Smooth muscle cell (in vitro differentiated cells): ENCODE data around the gene L2HGDH. TPM values are rescaled to one million over a fixed set of nuclear protein-coding genes. Genes with fewer than 3 reads are reported as not detected.

Source experiments
- DNase-seq: peaks from one replicate; lab custom pipeline; 2025; ENCODE audit not compliant: unreplicated experiment; lab: John Stamatoyannopoulos, UW
- H2AFZ ChIP-seq: fragments of 200-600 bp; sonication (generic); 2 replicates; pipeline ENCODE4 v1.6.0; 2016; ENCODE audit warnings: antibody characterized with exemption, low read depth, mild to moderate bottlenecking
- H3F3A ChIP-seq: fragments of 200-600 bp; sonication (generic); 2 replicates; pipeline ENCODE4 v1.6.0; 2017; ENCODE audit warnings: antibody characterized with exemption, low read depth
- H3K27ac ChIP-seq: fragments of 200-600 bp; sonication (generic); 2 replicates; pipeline ENCODE4 v1.5.1; 2016; ENCODE audit warnings: low read depth, mild to moderate bottlenecking
- H3K27me3 ChIP-seq: fragments of 200-600 bp; sonication (generic); 2 replicates; pipeline ENCODE4 v1.6.1; 2016; ENCODE audit warnings: low read depth, mild to moderate bottlenecking
- H3K36me3 ChIP-seq: fragments of 200-600 bp; sonication (generic); 2 replicates; pipeline ENCODE4 v1.5.1; 2016; ENCODE audit warnings: low read depth
- H3K4me1 ChIP-seq: fragments of 200-600 bp; sonication (generic); 2 replicates; pipeline ENCODE4 v1.5.1; 2016; ENCODE audit warnings: low read depth
- H3K4me2 ChIP-seq: fragments of 200-600 bp; sonication (generic); 2 replicates; pipeline ENCODE4 v1.6.0; 2016; ENCODE audit warnings: mild to moderate bottlenecking
- H3K4me3 ChIP-seq: fragments of 200-600 bp; sonication (generic); 2 replicates; pipeline ENCODE4 v1.5.1; 2016; ENCODE audit warnings: mild to moderate bottlenecking
- H3K79me2 ChIP-seq: fragments of 200-600 bp; sonication (generic); 2 replicates; pipeline ENCODE4 v1.6.0; 2016; ENCODE audit warnings: low read depth, mild to moderate bottlenecking
- H3K9ac ChIP-seq: fragments of 200-600 bp; sonication (generic); 2 replicates; pipeline ENCODE4 v1.6.0; 2016; ENCODE audit warnings: low read depth
- H3K9me3 ChIP-seq: fragments of 200-600 bp; sonication (generic); replicated peaks from 2 replicates; pipeline ENCODE4 v1.5.1; 2016; ENCODE audit warnings: low read depth
- H4K20me1 ChIP-seq: fragments of 200-600 bp; sonication (generic); 2 replicates; pipeline ENCODE4 v1.6.0; 2016; ENCODE audit warnings: low read depth
- CTCF ChIP-seq: fragments of 200-600 bp; sonication (generic); IDR thresholded peaks from 2 replicates; pipeline ENCODE4 v1.5.1; 2017; ENCODE audit warnings: borderline replicate concordance, mild to moderate bottlenecking, antibody characterized with exemption; ENCODE audit not compliant: insufficient read depth, poor library complexity, severe bottlenecking
- WGBS: methylation state at CpG from one replicate; pipeline ENCODE4 v1.1.7; 2016; ENCODE audit warnings: low lambda C conversion rate; 5-methylcytosine and 5-hydroxymethylcytosine counted together
- polyA plus RNA-seq: library from polyadenylated mRNA; unstranded; fragments of >200 nt; fragmentation: Nextera tagmentation; extraction: Ambion mirVana; gene quantifications from 2 replicates; pipeline ENCODE4 v1.2.1, GENCODE V29; 2016
- total RNA-seq: library from RNA; depleted of rRNA; stranded (reverse); fragments of >200 nt; gene quantifications from 2 replicates; pipeline ENCODE4 v1.2.3, GENCODE V29; 2014

Gene L2HGDH
- total and polyA plus RNA-seq, 2 experiments from 2014 or later = 3.0 to 3.5 TPM

- Histone ChIP-seq H3K27ac (no peak overlapping the region), H3K4me2 (no peak overlapping the region), H3F3A (no peaks in the 10 kb centered on the region), H3K9me3 (no peaks in the 10 kb centered on the region), H3K4me3 (no peak overlapping the region), H2AFZ (no peak overlapping the region), H4K20me1 (no peaks in the 10 kb centered on the region), H3K27me3 (no peaks in the 10 kb centered on the region), H3K36me3 (no peaks in the 10 kb centered on the region), H3K4me1 (no peaks in the 10 kb centered on the region), H3K79me2 (no peaks in the 10 kb centered on the region), H3K9ac (no peak overlapping the region)
- 65% methylated on average over 5 of the region's 5 CpGs for WGBS
- DNase-seq = no peak
- no peak for TF ChIP-seq CTCF
These were observed 69.3 kb downstream of the L2HGDH start for GRCh38 chr14:50242566-50243310.

DNA sequence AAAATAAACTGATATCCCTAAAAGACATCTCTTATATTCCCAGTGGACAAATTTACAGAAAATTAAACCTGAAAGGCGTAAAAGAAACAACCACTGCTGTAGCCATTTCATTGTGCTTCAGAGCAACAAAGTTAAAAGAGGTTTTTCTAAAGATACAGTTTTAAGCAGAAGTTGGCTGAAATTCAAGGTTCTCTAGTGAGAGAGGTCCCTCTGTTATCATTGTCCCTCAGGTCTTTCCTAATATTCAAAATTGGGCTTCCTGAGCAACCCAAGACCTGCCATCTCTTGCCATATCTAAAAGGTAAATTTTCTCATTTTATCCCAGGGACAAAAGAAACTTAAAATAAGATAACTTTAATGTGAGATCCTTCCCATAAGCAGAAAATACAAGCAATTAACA is 69.9 kb downstream of the L2HGDH start:
- H3K79me2 ChIP-seq = no peaks in the 10 kb centered on the region
- no peaks in the 10 kb centered on the region for H3K9me3 ChIP-seq
- H3K36me3 ChIP-seq = no peaks in the 10 kb centered on the region
- no peak for DNase-seq
- no peaks in the 10 kb centered on the region for H3F3A ChIP-seq
- WGBS = 100% methylated on average over 1 of the region's 1 CpG
- H3K27me3 ChIP-seq = no peaks in the 10 kb centered on the region
- no peak overlapping the region for H3K4me3 ChIP-seq
- H4K20me1 ChIP-seq = no peaks in the 10 kb centered on the region
- no peak overlapping the region for H3K27ac ChIP-seq
- no peaks in the 10 kb centered on the region for H3K4me1 ChIP-seq
- H3K4me2 ChIP-seq = no peak overlapping the region
- H2AFZ ChIP-seq = no peak overlapping the region
- H3K9ac ChIP-seq = no peak overlapping the region
- TF ChIP-seq CTCF = no peak

DNA sequence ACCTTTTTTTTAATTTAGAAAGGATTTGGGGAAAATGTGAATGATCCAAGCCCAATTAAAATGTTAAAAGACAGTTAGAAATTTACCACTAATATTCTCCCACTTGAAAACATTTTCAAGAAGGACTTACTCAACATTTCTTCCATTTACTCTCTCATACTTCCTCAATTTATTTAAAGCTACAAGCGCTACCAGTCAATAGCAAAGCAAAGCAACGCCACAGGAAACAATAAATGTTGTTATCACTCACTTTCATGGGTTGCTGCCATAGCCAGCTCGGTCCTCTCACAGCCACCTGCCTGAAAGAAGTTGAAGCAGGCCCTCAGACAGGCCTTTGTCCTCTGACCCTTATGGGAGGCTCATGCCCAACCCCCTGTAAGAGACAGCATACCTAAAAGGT is 74.6 kb downstream of the L2HGDH start:
- H3K9me3 ChIP-seq = no peaks in the 10 kb centered on the region
- TF ChIP-seq CTCF = no peak

DNA sequence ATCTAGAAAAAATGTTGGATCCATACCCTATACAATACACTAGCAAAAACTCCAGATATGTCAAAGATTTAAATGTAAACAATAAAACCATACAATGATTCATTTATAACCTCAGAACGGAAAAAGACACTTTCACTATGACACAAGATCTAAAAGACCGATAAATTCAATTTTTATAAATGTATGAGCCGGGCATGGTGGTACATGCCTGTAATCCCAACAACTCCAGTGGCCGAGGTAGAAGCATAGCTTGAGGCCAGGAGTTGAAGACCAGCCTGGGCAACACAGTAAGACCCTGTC is 78.1 kb downstream of the L2HGDH start:
- H3K4me1 ChIP-seq = peaks cover 7% of the 10 kb centered on the region
- no peak for TF ChIP-seq CTCF

More for the DNA sequence above, 74.6 kb downstream of the L2HGDH start:
- Histone ChIP-seq H3F3A (no peaks in the 10 kb centered on the region), H3K27me3 (no peaks in the 10 kb centered on the region), H3K4me3 (no peak overlapping the region), H2AFZ (no peak overlapping the region), H3K27ac (no peak overlapping the region), H3K4me2 (no peak overlapping the region), H3K36me3 (no peaks in the 10 kb centered on the region), H3K79me2 (no peaks in the 10 kb centered on the region), H3K9ac (no peak overlapping the region), H4K20me1 (no peaks in the 10 kb centered on the region), H3K4me1 (no peaks in the 10 kb centered on the region)
- 42% methylated on average over 3 of the region's 3 CpGs for WGBS
- DNase-seq = no peak

More for the DNA sequence above, 78.1 kb downstream of the L2HGDH start:
- Histone ChIP-seq H3K4me2 (no peak overlapping the region), H3K36me3 (no peaks in the 10 kb centered on the region), H3F3A (no peaks in the 10 kb centered on the region), H3K9ac (no peak overlapping the region), H4K20me1 (peaks cover 16% of the 10 kb centered on the region), H2AFZ (no peak overlapping the region), H3K27ac (no peak overlapping the region), H3K79me2 (peaks cover 16% of the 10 kb centered on the region), H3K4me3 (no peak overlapping the region), H3K9me3 (no peaks in the 10 kb centered on the region), H3K27me3 (no peaks in the 10 kb centered on the region)
- no peak for DNase-seq
- WGBS = over 99% methylated on average over 4 of the region's 4 CpGs
